Chondrocyte (in vitro differentiated cells): ENCODE data around the gene ZDHHC1. TPM values are rescaled to one million over a fixed set of nuclear protein-coding genes. Genes with fewer than 3 reads are reported as not detected.
"Not testable (repeated sequence)": the region's sequence is repeated elsewhere in the genome, so short reads cannot be mapped to it uniquely, and the experiment has no call there.

Source experiments
- DNase-seq: peaks from one replicate; pipeline ENCODE4 v3.0.0; 2021; ENCODE audit warnings: mixed read lengths, low spot score
- H3K27ac Mint-ChIP-seq: one replicate; pipeline ENCODE4 v1.8.0; 2021; ENCODE audit warnings: mild to moderate bottlenecking, moderate library complexity, mixed read lengths; ENCODE audit not compliant: unreplicated experiment
- H3K27me3 Mint-ChIP-seq: 2 replicates; pipeline ENCODE4 v1.8.0; 2021; ENCODE audit warnings: low read depth, mixed read lengths
- H3K36me3 Mint-ChIP-seq: 2 replicates; pipeline ENCODE4 v1.8.0; 2021; ENCODE audit warnings: low read depth, mixed read lengths
- H3K4me1 Mint-ChIP-seq: 2 replicates; pipeline ENCODE4 v1.8.0; 2021; ENCODE audit warnings: low read depth, mild to moderate bottlenecking, mixed read lengths
- H3K4me3 Mint-ChIP-seq: one replicate; pipeline ENCODE4 v1.8.0; 2021; ENCODE audit warnings: mild to moderate bottlenecking, moderate library complexity, mixed read lengths; ENCODE audit not compliant: unreplicated experiment
- H3K9me3 Mint-ChIP-seq: 2 replicates; pipeline ENCODE4 v1.8.0; 2021; ENCODE audit warnings: low read depth, mixed read lengths
- CTCF ChIP-seq: fragments of 200-600 bp; sonication (generic); IDR thresholded peaks from 2 replicates; pipeline ENCODE4 v1.5.0; 2021; ENCODE audit warnings: antibody characterized with exemption, mild to moderate bottlenecking, moderate library complexity
- total RNA-seq: library from RNA; stranded (reverse); gene quantifications from 3 replicates; pipeline ENCODE4 v1.2.1, GENCODE V29; 2021

Gene ZDHHC1
- total RNA-seq, 1 donor from 2014 or later, result 12.2 TPM

- no peak for TF ChIP-seq CTCF
- Mint-ChIP-seq H3K27ac (no peak overlapping the region), H3K27me3 (peaks cover 34% of the 10 kb centered on the region), H3K4me1 (no peaks in the 10 kb centered on the region), H3K4me3 (no peak overlapping the region), H3K36me3 (peaks cover 3% of the 10 kb centered on the region), H3K9me3 (peaks cover 5% of the 10 kb centered on the region)
- DNase-seq, result no peak
Measured at GRCh38 chr16:67357561-67357960, 58.7 kb downstream of the ZDHHC1 start.

DNA sequence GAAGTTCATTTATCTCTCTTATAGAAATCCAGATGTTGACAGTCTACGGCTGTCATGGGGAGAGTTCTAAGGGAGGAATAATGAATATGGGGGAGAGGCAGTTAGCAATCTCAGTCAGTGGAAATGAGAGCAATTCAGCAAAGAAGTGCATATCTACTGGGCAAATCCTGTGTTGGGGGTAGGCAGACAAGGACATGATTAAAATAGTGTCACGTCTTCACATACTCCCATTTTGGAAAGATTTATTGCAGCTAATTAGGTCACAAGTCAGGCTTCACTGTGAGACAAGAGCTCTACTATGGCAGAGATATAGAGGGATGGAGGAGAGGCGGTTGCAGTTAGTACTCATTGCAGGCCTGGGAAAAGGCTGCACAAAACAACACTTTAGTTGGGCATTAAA, 59.9 kb downstream of the ZDHHC1 start:
- H3K27ac Mint-ChIP-seq, result no peak overlapping the region
- peaks cover 34% of the 10 kb centered on the region for H3K27me3 Mint-ChIP-seq
- no peak overlapping the region for H3K4me3 Mint-ChIP-seq
- TF ChIP-seq CTCF, result no peak
- DNase-seq, result no peak
- H3K4me1 Mint-ChIP-seq, result no peaks in the 10 kb centered on the region
- H3K36me3 Mint-ChIP-seq, result peaks cover 3% of the 10 kb centered on the region
- peaks cover 5% of the 10 kb centered on the region for H3K9me3 Mint-ChIP-seq

DNA sequence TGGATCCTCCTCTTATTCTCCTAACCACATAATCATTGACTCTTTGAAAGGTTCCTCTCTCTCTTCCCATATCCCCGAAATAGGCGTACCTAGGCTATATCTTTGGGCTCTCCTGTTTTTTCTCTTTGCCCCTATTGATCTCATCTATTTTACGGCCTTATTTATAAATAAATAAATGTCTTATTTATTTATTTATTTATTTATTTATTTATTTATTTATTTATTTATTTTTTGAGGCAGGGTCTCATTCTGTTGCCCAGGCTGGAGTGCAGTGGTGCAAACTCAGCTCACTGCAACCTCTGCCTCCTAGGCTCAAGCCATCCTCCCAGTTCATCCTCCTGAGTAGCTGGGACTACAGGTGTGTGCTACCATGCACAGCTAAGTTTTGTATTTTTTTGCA, 63.8 kb downstream of the ZDHHC1 start:
- not testable (repeated sequence) for H3K27ac Mint-ChIP-seq, H3K4me1 Mint-ChIP-seq, H3K9me3 Mint-ChIP-seq, DNase-seq, H3K36me3 Mint-ChIP-seq, H3K4me3 Mint-ChIP-seq
- peaks cover 35% of the 10 kb centered on the region for H3K27me3 Mint-ChIP-seq

DNA sequence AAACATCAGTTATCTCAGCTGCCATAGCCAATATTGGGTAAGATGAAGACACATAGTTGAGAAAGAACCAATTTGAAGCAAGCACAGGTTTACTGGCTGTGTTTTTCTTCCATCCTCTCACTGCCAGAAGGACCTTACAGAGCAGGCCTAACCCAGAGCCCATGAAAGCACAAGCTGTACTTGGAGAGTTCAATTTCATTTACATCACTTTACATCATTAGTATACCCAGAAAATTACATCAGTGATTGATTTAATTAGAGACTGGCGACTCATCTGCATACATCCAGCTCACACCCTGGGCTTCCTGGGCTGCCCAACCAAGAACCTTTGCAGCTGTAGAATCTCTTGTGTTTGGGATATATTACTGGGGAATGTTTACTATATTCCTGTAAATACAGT, 66.0 kb downstream of the ZDHHC1 start:
- H3K4me3 Mint-ChIP-seq, result no peak overlapping the region
- H3K27ac Mint-ChIP-seq, result no peak overlapping the region
- H3K9me3 Mint-ChIP-seq, result peaks cover 5% of the 10 kb centered on the region
- no peaks in the 10 kb centered on the region for H3K4me1 Mint-ChIP-seq
- no peak for DNase-seq
- TF ChIP-seq CTCF, result no peak
- H3K27me3 Mint-ChIP-seq, result peaks cover 29% of the 10 kb centered on the region
- peaks cover 2% of the 10 kb centered on the region for H3K36me3 Mint-ChIP-seq

DNA sequence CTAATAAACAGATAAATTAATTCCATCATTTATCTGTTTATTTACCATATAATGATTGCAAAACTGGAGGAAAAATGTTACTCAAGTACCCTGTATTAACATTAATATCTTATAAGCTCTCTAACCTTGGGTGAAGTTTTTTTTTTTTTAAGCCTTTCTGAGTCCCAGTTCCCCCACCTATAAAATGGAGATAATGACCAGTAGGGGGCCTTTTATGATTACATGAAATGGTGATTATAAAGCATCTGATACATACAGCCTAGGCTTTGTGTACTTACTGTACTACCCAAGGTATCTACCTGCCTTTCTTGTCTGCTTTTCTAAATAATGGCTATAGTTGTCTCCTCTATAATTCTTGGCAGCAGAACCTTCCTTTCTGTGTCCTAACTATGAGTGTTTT, 67.1 kb downstream of the ZDHHC1 start:
- H3K9me3 Mint-ChIP-seq, result no peaks in the 10 kb centered on the region
- peaks cover 2% of the 10 kb centered on the region for H3K36me3 Mint-ChIP-seq
- peak; percentile 74 for TF ChIP-seq CTCF
- peaks cover 26% of the 10 kb centered on the region for H3K27me3 Mint-ChIP-seq
- H3K4me1 Mint-ChIP-seq, result no peaks in the 10 kb centered on the region
- no peak overlapping the region for H3K27ac Mint-ChIP-seq
- no peak overlapping the region for H3K4me3 Mint-ChIP-seq
- DNase-seq, result no peak

- no peak overlapping the region for H3K4me3 Mint-ChIP-seq
- no peaks in the 10 kb centered on the region for H3K4me1 Mint-ChIP-seq
- peaks cover 21% of the 10 kb centered on the region for H3K27me3 Mint-ChIP-seq
- no peak overlapping the region for H3K27ac Mint-ChIP-seq
- DNase-seq, result no peak
- H3K9me3 Mint-ChIP-seq, result no peaks in the 10 kb centered on the region
- H3K36me3 Mint-ChIP-seq, result no peaks in the 10 kb centered on the region
- TF ChIP-seq CTCF, result no peak
Measured at GRCh38 chr16:67346341-67346740, 69.9 kb downstream of the ZDHHC1 start.
